ENCODE results near the gene MAPT. TPM values are rescaled to one million over a fixed set of nuclear protein-coding genes. Genes with fewer than 3 reads are reported as not detected.

The MAPT gene
- total RNA-seq, 2 experiments from 2014 or later, result 1.3 to 1.4 TPM

GRCh38 chr17:46057366-46057765, 163.0 kb downstream of the MAPT start:
- peaks cover 34% of the 10 kb centered on the region for H3K36me3 Mint-ChIP-seq (ENCODE audit: low read depth)
- ATAC-seq (no peak), DNase-seq (no peak)
- H3K4me1 Mint-ChIP-seq (ENCODE audit: low read depth), result peaks cover 46% of the 10 kb centered on the region
- intact Hi-C loops (cut with micrococcal nuclease), result loop anchor here (10.0 kb wide), 1 partner anchor 77 kb away; no protein-coding TSS in a partner anchor
- H3K4me3 Mint-ChIP-seq, result no peak overlapping the region
- POLR2A ChIA-PET, result interaction anchor here (1.2 kb wide), 2 partner anchors 9 to 17 kb away, joined by 3 to 4 read pairs; no protein-coding TSS in a partner anchor
- peaks cover 3% of the 10 kb centered on the region for H3K9me3 Mint-ChIP-seq
- peak overlapping the region; percentile 21 for H3K27ac Mint-ChIP-seq
- no peak for TF ChIP-seq CTCF (IDR thresholded peaks at IDR 0.05)
- no peaks in the 10 kb centered on the region for H3K27me3 Mint-ChIP-seq
- CTCF ChIA-PET, result interaction anchor here (1.0 to 5.5 kb wide), 12 partner anchors 10 to 155 kb away, joined by 3 to 42 read pairs (median 4); partner anchors contain the start of gene KANSL1

GRCh38 chr17:46059486-46059885, 165.1 kb downstream of the MAPT start:
- CTCF ChIA-PET, result interaction anchor here (0.6 to 5.5 kb wide), 7 partner anchors 12 to 153 kb away, joined by 3 to 42 read pairs (median 7); partner anchors contain the start of gene KANSL1
- POLR2A ChIA-PET, result interaction anchor here (0.6 to 0.8 kb wide), 2 partner anchors 41 to 93 kb away, joined by 3 read pairs; no protein-coding TSS in a partner anchor
- Mint-ChIP-seq H3K27ac (peak overlapping the region; percentile 61), H3K4me3 (no peak overlapping the region), H3K36me3 (ENCODE audit: low read depth) (peaks cover 30% of the 10 kb centered on the region), H3K4me1 (ENCODE audit: low read depth) (peaks cover 42% of the 10 kb centered on the region), H3K27me3 (no peaks in the 10 kb centered on the region), H3K9me3 (no peaks in the 10 kb centered on the region)
- no peak for TF ChIP-seq CTCF (IDR thresholded peaks at IDR 0.05)
- DNase-seq (no peak), ATAC-seq (no peak)
- intact Hi-C loops (cut with micrococcal nuclease), result loop anchor here (10.0 kb wide), 1 partner anchor 75 kb away; no protein-coding TSS in a partner anchor

- Mint-ChIP-seq H3K36me3 (ENCODE audit: low read depth) (peaks cover 34% of the 10 kb centered on the region), H3K27me3 (no peaks in the 10 kb centered on the region)
- CTCF ChIA-PET, result interaction anchor here (2.6 to 5.5 kb wide), 4 partner anchors 11 to 152 kb away, joined by 6 to 42 read pairs (median 16); no protein-coding TSS in a partner anchor
Observed at GRCh38 chr17:46060461-46060860, 166.1 kb downstream of the MAPT start.

GRCh38 chr17:46061435-46061834, 167.1 kb downstream of the MAPT start:
- no peaks in the 10 kb centered on the region for H3K9me3 Mint-ChIP-seq
- no peaks in the 10 kb centered on the region for H3K27me3 Mint-ChIP-seq
- DNase-seq, result no peak
- H3K36me3 Mint-ChIP-seq (ENCODE audit: low read depth), result peaks cover 35% of the 10 kb centered on the region
- peak; percentile 54 for TF ChIP-seq CTCF (IDR thresholded peaks at IDR 0.05)
- POLR2A ChIA-PET, result no interaction called here
- no peak overlapping the region for H3K27ac Mint-ChIP-seq
- CTCF ChIA-PET, result interaction anchor here (1.2 to 2.6 kb wide), 4 partner anchors 10 to 102 kb away, joined by 3 to 13 read pairs (median 6); no protein-coding TSS in a partner anchor
- intact Hi-C loops (cut with micrococcal nuclease), result no loop called here
- no peak for ATAC-seq
- no peak overlapping the region for H3K4me3 Mint-ChIP-seq
- H3K4me1 Mint-ChIP-seq (ENCODE audit: low read depth), result peaks cover 38% of the 10 kb centered on the region

More at GRCh38 chr17:46060461-46060860, 166.1 kb downstream of the MAPT start:
- no peak for TF ChIP-seq CTCF (IDR thresholded peaks at IDR 0.05)
- POLR2A ChIA-PET, result no interaction called here
- Mint-ChIP-seq H3K4me3 (no peak overlapping the region), H3K27ac (no peak overlapping the region), H3K9me3 (no peaks in the 10 kb centered on the region), H3K4me1 (ENCODE audit: low read depth) (peaks cover 40% of the 10 kb centered on the region)
- intact Hi-C loops (cut with micrococcal nuclease), result no loop called here
- DNase-seq (no peak), ATAC-seq (no peak)

- no peak overlapping the region for H3K4me3 Mint-ChIP-seq
- POLR2A ChIA-PET, result no interaction called here
- no peak for DNase-seq
- no peaks in the 10 kb centered on the region for H3K9me3 Mint-ChIP-seq
- TF ChIP-seq CTCF (IDR thresholded peaks at IDR 0.05), result no peak
- intact Hi-C loops (cut with micrococcal nuclease), result no loop called here
- CTCF ChIA-PET, result interaction anchor here (0.9 to 2.4 kb wide), 8 partner anchors 12 to 223 kb away, joined by 3 to 13 read pairs (median 3); partner anchors contain the start of gene KANSL1
- H3K27me3 Mint-ChIP-seq, result no peaks in the 10 kb centered on the region
- H3K27ac Mint-ChIP-seq, result no peak overlapping the region
- H3K36me3 Mint-ChIP-seq (ENCODE audit: low read depth), result peaks cover 36% of the 10 kb centered on the region
- peaks cover 28% of the 10 kb centered on the region for H3K4me1 Mint-ChIP-seq (ENCODE audit: low read depth)
- ATAC-seq, result no peak
Observed at GRCh38 chr17:46063241-46063640, 168.9 kb downstream of the MAPT start.

All from activated CD8-positive, alpha-beta T cell treated with anti-CD3 and anti-CD28 coated beads for 36 hours (primary cell).